GM12874 (cell line): ENCODE data around the gene BCL11B.

Source experiments
- CTCF ChIP-seq: IDR thresholded peaks from 2 replicates; pipeline ENCODE4 v1.5.1; 2011; ENCODE audit warnings: low read depth, mild to moderate bottlenecking, control low read depth, low read length, moderate library complexity; ENCODE audit not compliant: insufficient read depth

BCL11B gene

GRCh38 chr14:99258876-99259726, 12.9 kb downstream of the BCL11B start:
- TF ChIP-seq CTCF: no peak

GRCh38 chr14:99258341-99258861, 13.6 kb downstream of the BCL11B start:
- no peak for TF ChIP-seq CTCF

GRCh38 chr14:99257673-99258221, 14.2 kb downstream of the BCL11B start:
- no peak for TF ChIP-seq CTCF

GRCh38 chr14:99257122-99257672, 14.8 kb downstream of the BCL11B start:
- TF ChIP-seq CTCF: no peak

- TF ChIP-seq CTCF: no peak
Measured at GRCh38 chr14:99256483-99256874, 15.5 kb downstream of the BCL11B start.

- TF ChIP-seq CTCF: no peak
Measured at GRCh38 chr14:99255621-99256482, 16.1 kb downstream of the BCL11B start.

- no peak for TF ChIP-seq CTCF
Measured at GRCh38 chr14:99254328-99255009, 17.5 kb downstream of the BCL11B start.
